ENCODE data around the gene PPFIBP1. TPM values are rescaled to one million over a fixed set of nuclear protein-coding genes. Genes with fewer than 3 reads are reported as not detected.

Gene PPFIBP1
- total and polyA plus RNA-seq, 9 of the 15 experiments (the other 6 are each of a cell fraction or from before 2014, with no cell fraction given) = 0.46 to 3.5 (median 1.8) TPM

DNA sequence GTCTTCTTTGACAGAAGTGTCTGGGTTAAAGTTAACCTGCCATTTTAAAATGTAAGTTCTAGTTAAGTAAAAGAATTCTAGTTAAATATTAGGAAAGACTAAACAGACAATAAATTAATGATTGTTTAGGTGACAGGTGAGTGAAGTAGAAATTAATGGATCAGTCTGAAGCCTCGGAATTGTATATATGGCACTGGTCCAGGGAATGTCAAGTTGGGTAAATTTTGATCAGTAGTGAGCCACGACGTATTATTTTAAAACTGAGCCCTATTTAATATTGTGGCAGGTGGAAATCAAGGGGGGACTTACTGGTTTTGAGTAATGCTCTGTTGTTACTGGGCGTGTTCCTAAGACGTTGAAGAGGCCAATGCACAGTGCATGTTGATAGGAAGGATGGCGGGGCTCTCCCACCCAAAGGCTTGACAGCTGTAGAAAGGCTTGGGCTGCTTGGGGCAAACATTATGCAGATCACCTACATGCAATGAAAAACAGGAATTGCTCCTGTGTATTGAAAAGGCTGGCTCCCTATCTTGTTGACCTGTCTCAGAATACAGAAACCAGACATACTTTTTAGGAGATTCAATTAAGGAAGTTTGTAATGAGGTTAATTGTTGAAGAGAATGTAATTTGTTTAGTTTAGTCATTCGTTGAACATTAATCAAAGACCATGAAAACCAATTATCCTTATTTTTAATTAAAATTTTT is 5.9 kb upstream of the PPFIBP1 start (continued):
- TF ChIP-seq, protein P1, sequence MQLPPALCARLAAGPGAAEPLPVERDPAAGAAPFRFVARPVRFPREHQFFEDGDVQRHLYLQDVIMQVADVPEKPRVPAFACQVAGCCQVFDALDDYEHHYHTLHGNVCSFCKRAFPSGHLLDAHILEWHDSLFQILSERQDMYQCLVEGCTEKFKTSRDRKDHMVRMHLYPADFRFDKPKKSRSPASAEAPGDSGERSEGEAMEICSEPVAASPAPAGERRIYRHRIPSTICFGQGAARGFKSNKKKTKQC (CRISPR knock-in tag; IDR thresholded peaks at IDR 0.05) = no peak
- no peak for TF ChIP-seq ZNF57 (CRISPR knock-in tag; IDR thresholded peaks at IDR 0.05)
- TF ChIP-seq NFIC (IDR thresholded peaks at IDR 0.05) = no peak

DNA sequence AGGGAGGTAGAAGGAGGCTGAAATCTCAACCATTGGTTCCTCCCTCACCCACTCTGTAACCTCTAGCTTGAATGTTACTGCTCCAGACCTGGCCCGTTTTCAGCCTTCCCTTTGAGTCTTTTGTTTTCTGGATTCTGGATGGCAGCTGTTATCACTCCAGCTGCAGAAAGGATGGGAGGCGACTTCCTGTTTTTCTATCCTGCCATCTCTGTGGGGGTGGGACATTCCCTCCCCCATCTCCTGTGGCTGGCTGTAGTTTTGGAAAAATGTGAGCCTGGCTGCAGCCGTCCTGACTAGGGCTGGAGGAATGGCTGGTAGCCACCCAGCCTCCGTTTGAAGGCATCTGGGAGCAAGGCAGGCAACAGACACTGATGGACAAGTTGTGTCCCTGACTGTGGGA is 2.9 kb upstream of the PPFIBP1 start:
- FAIRE-seq (peak; percentile 72), ATAC-seq (no peak), DNase-seq (ENCODE audit: extremely low read depth in 1 of 4, low spot score in 3 of 4) (peak; percentile 14 to 36 (median 24))
- no peaks in the 10 kb centered on the region for H3K9me3 ChIP-seq (replicated peaks; ENCODE audit: control insufficient read depth, insufficient read depth, low read depth, low read length)
- H3K79me2 ChIP-seq (ENCODE audit: control insufficient read depth, insufficient read depth, low read length) = no peaks in the 10 kb centered on the region
- in situ Hi-C loops (cut with MboI) (no loop called here), intact Hi-C loops (cut with micrococcal nuclease) (no loop called here)
- H3K27me3 ChIP-seq (ENCODE audit: control insufficient read depth in 2 of 2, insufficient read depth in 2 of 2, low read length in 2 of 2) = peaks cover 7 to 18% of the 10 kb centered on the region in 2 experiments; a peak in 3 of 5 replicates
- no peak overlapping the region for H3K9ac ChIP-seq (ENCODE audit: insufficient read depth in 1 of 2, low read depth in 2 of 2, low read length in 2 of 2)
- 0 out of 2 replicates have a peak overlapping the region, but pooled peaks have one; percentile 40 for H2AFZ ChIP-seq (ENCODE audit: low read depth, low read length)
- H3K27ac ChIP-seq (ENCODE audit: extremely low read depth, low read depth, low read length) = no peak overlapping the region
- ChIA-PET CTCF (ENCODE audit: low intra/inter-chr PET ratio) (interaction anchor here (0.6 kb wide), 1 partner anchor 997 kb away, joined by 3 read pairs; no protein-coding TSS in a partner anchor), POLR2A (interaction anchor here (0.6 to 0.8 kb wide), 2 partner anchors 11 to 18 kb away, joined by 3 read pairs; no protein-coding TSS in a partner anchor)
- H4K20me1 ChIP-seq (replicated peaks; ENCODE audit: control insufficient read depth, insufficient read depth, low read length) = no peaks in the 10 kb centered on the region
- no peaks in the 10 kb centered on the region for H3K9me1 ChIP-seq (ENCODE audit: control insufficient read depth, insufficient read depth, low read length)
- BruUV-seq (replicated peaks) = no TSS peak
- no peaks in the 10 kb centered on the region for H3K36me3 ChIP-seq (ENCODE audit: control insufficient read depth, insufficient read depth, low read length)
- peaks cover 9 to 14% of the 10 kb centered on the region in 2 experiments for H3K4me1 ChIP-seq (replicated peaks in 1 of 2; ENCODE audit: control insufficient read depth in 2 of 2, insufficient read depth in 2 of 2, low read length in 2 of 2)
- no peak overlapping the region for H3K4me3 ChIP-seq
- peak overlapping the region; percentile 34 for H3K4me2 ChIP-seq (ENCODE audit: insufficient read depth, low read length)
- 3% methylated on average over 4 of the region's 4 CpGs for WGBS (ENCODE audit: insufficient coverage, low coverage, missing lambda C conversion rate)
- TF ChIP-seq, protein P2, sequence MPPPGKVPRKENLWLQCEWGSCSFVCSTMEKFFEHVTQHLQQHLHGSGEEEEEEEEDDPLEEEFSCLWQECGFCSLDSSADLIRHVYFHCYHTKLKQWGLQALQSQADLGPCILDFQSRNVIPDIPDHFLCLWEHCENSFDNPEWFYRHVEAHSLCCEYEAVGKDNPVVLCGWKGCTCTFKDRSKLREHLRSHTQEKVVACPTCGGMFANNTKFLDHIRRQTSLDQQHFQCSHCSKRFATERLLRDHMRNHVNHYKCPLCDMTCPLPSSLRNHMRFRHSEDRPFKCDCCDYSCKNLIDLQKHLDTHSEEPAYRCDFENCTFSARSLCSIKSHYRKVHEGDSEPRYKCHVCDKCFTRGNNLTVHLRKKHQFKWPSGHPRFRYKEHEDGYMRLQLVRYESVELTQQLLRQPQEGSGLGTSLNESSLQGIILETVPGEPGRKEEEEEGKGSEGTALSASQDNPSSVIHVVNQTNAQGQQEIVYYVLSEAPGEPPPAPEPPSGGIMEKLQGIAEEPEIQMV (tag; conservative IDR thresholded peaks at IDR 0.05; ENCODE audit: low read depth) = no peak
- no peak for TF ChIP-seq ZNF766 (CRISPR knock-in tag; conservative IDR thresholded peaks at IDR 0.05)
- TF ChIP-seq EGR1 (conservative IDR thresholded peaks at IDR 0.05) = peak; percentile 70
- TF ChIP-seq, protein P3, sequence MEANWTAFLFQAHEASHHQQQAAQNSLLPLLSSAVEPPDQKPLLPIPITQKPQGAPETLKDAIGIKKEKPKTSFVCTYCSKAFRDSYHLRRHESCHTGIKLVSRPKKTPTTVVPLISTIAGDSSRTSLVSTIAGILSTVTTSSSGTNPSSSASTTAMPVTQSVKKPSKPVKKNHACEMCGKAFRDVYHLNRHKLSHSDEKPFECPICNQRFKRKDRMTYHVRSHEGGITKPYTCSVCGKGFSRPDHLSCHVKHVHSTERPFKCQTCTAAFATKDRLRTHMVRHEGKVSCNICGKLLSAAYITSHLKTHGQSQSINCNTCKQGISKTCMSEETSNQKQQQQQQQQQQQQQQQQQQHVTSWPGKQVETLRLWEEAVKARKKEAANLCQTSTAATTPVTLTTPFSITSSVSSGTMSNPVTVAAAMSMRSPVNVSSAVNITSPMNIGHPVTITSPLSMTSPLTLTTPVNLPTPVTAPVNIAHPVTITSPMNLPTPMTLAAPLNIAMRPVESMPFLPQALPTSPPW (CRISPR knock-in tag; IDR thresholded peaks at IDR 0.05) = peak; percentile 36; the same call in 1 of the 2 replicates
- no peak for TF ChIP-seq HIVEP1 (CRISPR knock-in tag; IDR thresholded peaks at IDR 0.05)
- peak; percentile 45; the same call in 1 of the 2 replicates for TF ChIP-seq SOX6 (IDR thresholded peaks at IDR 0.05)
- TF ChIP-seq ZSCAN29 (IDR thresholded peaks at IDR 0.05) = no peak
- no peak for TF ChIP-seq ZNF384 (IDR thresholded peaks at IDR 0.05; ENCODE audit: low read depth, low read length)
- no peak for TF ChIP-seq ESRRA (IDR thresholded peaks at IDR 0.05; ENCODE audit: borderline replicate concordance, low read depth)
- TF ChIP-seq LEF1 (IDR thresholded peaks at IDR 0.05) = 0 out of 2 replicates have a peak, but pooled peaks have one; percentile 21
- peak; percentile 80; the same call in 1 of the 2 replicates for TF ChIP-seq ZNF444 (CRISPR knock-in tag; IDR thresholded peaks at IDR 0.05)
- TF ChIP-seq TEAD4 (IDR thresholded peaks at IDR 0.05; ENCODE audit: low read length) = peak; percentile 27; the same call in 1 of the 2 replicates
- TF ChIP-seq TEAD4 (CRISPR knock-in tag; IDR thresholded peaks at IDR 0.05; ENCODE audit: borderline replicate concordance) = no peak

Measured in K562 (cell line).